Hypothalamus (tissue), 51 donors: ENCODE measurements around the gene LRRC40.
"Not testable (repeated sequence)": the region's sequence is repeated elsewhere in the genome, so short reads cannot be mapped to it uniquely, and the experiment has no call there.

Experiments used
- DNase-seq, 51 donors: peaks; one replicate each; lab custom pipeline; 2025; lab: John Stamatoyannopoulos, UW

The LRRC40 gene

GRCh38 chr1:70205434-70206118 is at the start of gene LRRC40:
LRRC40 (minus strand) TSS chr1:70205579; CDS start chr1:70205540, 39 bp downstream.
- peak; percentile 36 to 97 (median 92) for DNase-seq

GRCh38 chr1:70248729-70249128 is 43.4 kb upstream of the LRRC40 start:
- DNase-seq, result no peak

GRCh38 chr1:70247768-70248167 is 42.4 kb upstream of the LRRC40 start:
- DNase-seq, result no peak

- no peak for DNase-seq
These were observed 41.7 kb upstream of the LRRC40 start for GRCh38 chr1:70247122-70247521.

GRCh38 chr1:70239940-70240339 is 34.6 kb upstream of the LRRC40 start:
- DNase-seq, result no peak

- DNase-seq, result no peak
These were observed 29.4 kb upstream of the LRRC40 start for GRCh38 chr1:70234733-70235132.

GRCh38 chr1:70231475-70231874 is 26.1 kb upstream of the LRRC40 start:
- no peak for DNase-seq

- no peak for DNase-seq
These were observed 23.3 kb upstream of the LRRC40 start for GRCh38 chr1:70228670-70229069.

GRCh38 chr1:70227439-70227838 is 22.1 kb upstream of the LRRC40 start:
- no peak for DNase-seq

GRCh38 chr1:70224954-70225353 is 19.6 kb upstream of the LRRC40 start:
- no peak for DNase-seq

GRCh38 chr1:70222716-70223235 is 17.4 kb upstream of the LRRC40 start:
- DNase-seq, result no peak

GRCh38 chr1:70221238-70222121 is 16.1 kb upstream of the LRRC40 start, which contains the start of gene SRSF11:
SRSF11 (plus strand) TSS chr1:70221380; CDS start chr1:70221637, 257 bp downstream.
- peak; percentile 57 to 97 (median 90) for DNase-seq

- no peak for DNase-seq
These were observed 15.3 kb upstream of the LRRC40 start for GRCh38 chr1:70220517-70221237.

GRCh38 chr1:70220015-70220414 is 14.6 kb upstream of the LRRC40 start:
- no peak for DNase-seq

GRCh38 chr1:70211541-70211940 is 6.2 kb upstream of the LRRC40 start:
- no peak for DNase-seq

- DNase-seq, result no peak
These were observed 5.4 kb upstream of the LRRC40 start for GRCh38 chr1:70210820-70211219.

- no peak for DNase-seq
These were observed 2.9 kb upstream of the LRRC40 start for GRCh38 chr1:70208292-70208691.

- no peak for DNase-seq
These were observed 2.1 kb upstream of the LRRC40 start for GRCh38 chr1:70207492-70207891.

- DNase-seq, result not testable (repeated sequence)
These were observed 1.5 kb upstream of the LRRC40 start for GRCh38 chr1:70206833-70207232.

GRCh38 chr1:70205071-70205433 is 327 bp downstream of the LRRC40 start:
- no peak for DNase-seq

- DNase-seq, result no peak
These were observed 779 bp downstream of the LRRC40 start for GRCh38 chr1:70204600-70204999.
